ENCODE data around the gene ASAP2. TPM values are rescaled to one million over a fixed set of nuclear protein-coding genes. Genes with fewer than 3 reads are reported as not detected.

Gene ASAP2
- total RNA-seq, 2 donors from 2014 or later: 9.2 to 17.8 TPM

DNA sequence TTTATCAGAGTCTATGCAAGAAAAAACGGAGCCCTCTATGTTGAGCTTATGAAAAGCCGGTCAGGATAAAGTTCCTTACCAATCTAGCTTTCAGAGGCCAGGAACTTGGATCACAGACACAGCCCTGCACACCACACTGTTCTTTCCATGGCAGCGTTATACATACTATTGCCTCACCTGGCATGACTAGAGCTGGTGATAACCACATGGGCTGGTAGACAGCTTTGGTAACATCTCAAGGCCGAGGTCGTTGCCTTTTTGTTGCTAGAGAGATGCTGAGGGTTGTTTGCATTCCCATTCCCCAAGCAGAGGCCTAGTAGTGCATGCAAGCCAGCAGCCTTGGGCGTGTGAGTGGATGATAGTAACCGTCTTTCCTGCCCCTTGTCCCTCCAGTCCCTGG lies 138.7 kb downstream of the ASAP2 start:
- 98% methylated on average over 7 of the region's 7 CpGs for WGBS
- peaks cover 2% of the 10 kb centered on the region for H3K4me1 ChIP-seq (replicated peaks)
- H3K27ac ChIP-seq: no peak overlapping the region
- no peak for DNase-seq (ENCODE audit: low spot score)
- no peaks in the 10 kb centered on the region for H3K36me3 ChIP-seq
- no peaks in the 10 kb centered on the region for H3K27me3 ChIP-seq (replicated peaks; ENCODE audit: insufficient read depth)
- TF ChIP-seq POLR2A (IDR thresholded peaks at IDR 0.05) (no peak), POLR2AphosphoS5 (IDR thresholded peaks at IDR 0.05) (no peak)
- TF ChIP-seq, protein P1, sequence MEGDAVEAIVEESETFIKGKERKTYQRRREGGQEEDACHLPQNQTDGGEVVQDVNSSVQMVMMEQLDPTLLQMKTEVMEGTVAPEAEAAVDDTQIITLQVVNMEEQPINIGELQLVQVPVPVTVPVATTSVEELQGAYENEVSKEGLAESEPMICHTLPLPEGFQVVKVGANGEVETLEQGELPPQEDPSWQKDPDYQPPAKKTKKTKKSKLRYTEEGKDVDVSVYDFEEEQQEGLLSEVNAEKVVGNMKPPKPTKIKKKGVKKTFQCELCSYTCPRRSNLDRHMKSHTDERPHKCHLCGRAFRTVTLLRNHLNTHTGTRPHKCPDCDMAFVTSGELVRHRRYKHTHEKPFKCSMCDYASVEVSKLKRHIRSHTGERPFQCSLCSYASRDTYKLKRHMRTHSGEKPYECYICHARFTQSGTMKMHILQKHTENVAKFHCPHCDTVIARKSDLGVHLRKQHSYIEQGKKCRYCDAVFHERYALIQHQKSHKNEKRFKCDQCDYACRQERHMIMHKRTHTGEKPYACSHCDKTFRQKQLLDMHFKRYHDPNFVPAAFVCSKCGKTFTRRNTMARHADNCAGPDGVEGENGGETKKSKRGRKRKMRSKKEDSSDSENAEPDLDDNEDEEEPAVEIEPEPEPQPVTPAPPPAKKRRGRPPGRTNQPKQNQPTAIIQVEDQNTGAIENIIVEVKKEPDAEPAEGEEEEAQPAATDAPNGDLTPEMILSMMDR (IDR thresholded peaks at IDR 0.05): no peak
- no peaks in the 10 kb centered on the region for H3K9me3 ChIP-seq
- H3K4me3 ChIP-seq: no peak overlapping the region
- intact Hi-C loops (cut with DNase I): no loop called here

DNA sequence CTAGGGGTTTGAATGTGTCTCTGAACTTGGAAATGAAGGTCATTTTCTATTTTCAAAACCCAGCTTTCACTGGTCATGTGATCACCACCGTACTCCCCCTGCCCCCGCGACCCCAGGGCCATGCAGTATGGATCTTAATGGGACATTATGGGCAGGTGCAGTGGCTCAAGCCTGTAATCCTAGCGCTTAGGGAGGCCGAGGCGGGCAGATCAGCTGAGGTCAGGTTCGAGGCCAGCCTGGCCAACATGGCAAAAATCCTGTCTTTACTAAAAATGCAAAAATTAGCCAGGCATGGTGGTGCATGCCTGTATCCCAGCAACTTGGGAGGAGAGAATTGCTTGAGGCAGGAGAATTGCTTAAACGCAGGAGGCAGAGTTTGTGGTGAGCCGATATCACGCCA lies 139.4 kb downstream of the ASAP2 start:
- WGBS: 92% methylated on average over 10 of the region's 10 CpGs
- H3K4me1 ChIP-seq (replicated peaks): peaks cover 2% of the 10 kb centered on the region
- H3K27me3 ChIP-seq (replicated peaks; ENCODE audit: insufficient read depth): no peaks in the 10 kb centered on the region
- no peak for DNase-seq (ENCODE audit: low spot score)
- no peaks in the 10 kb centered on the region for H3K9me3 ChIP-seq
- no peak overlapping the region for H3K4me3 ChIP-seq
- no peak overlapping the region for H3K27ac ChIP-seq
- intact Hi-C loops (cut with DNase I): no loop called here
- TF ChIP-seq POLR2AphosphoS5 (IDR thresholded peaks at IDR 0.05) (no peak), POLR2A (IDR thresholded peaks at IDR 0.05) (no peak)
- TF ChIP-seq, protein P1 (IDR thresholded peaks at IDR 0.05): no peak
- H3K36me3 ChIP-seq: no peaks in the 10 kb centered on the region

DNA sequence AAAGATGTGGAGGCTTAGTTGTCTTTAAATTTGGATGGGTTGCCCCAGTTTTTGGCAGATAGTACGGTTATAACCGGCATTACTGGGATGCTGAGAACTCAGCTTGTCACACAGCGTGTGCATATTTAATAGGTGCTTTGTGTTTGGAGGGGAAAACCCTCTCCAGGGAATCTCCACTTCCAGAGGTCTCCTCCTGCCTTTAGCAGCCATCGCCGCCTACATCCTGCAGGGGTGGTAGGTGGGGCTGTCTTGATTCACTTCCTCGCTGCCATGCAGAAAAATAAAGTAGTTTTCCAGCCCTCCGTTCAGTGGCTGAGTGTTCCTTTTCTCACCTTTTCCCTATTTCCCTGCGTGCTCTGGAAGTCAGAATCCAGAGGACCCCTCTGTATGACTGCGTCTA lies 140.3 kb downstream of the ASAP2 start:
- H3K4me3 ChIP-seq: no peak overlapping the region
- H3K9me3 ChIP-seq: no peaks in the 10 kb centered on the region
- TF ChIP-seq POLR2A (IDR thresholded peaks at IDR 0.05): no peak
- TF ChIP-seq POLR2AphosphoS5 (IDR thresholded peaks at IDR 0.05): no peak
- TF ChIP-seq, protein P1 (IDR thresholded peaks at IDR 0.05): no peak
- 92% methylated on average over 9 of the region's 9 CpGs for WGBS
- H3K4me1 ChIP-seq (replicated peaks): peaks cover 2% of the 10 kb centered on the region
- H3K36me3 ChIP-seq: no peaks in the 10 kb centered on the region
- DNase-seq (ENCODE audit: low spot score): no peak
- no peak overlapping the region for H3K27ac ChIP-seq
- no peaks in the 10 kb centered on the region for H3K27me3 ChIP-seq (replicated peaks; ENCODE audit: insufficient read depth)
- intact Hi-C loops (cut with DNase I): no loop called here

DNA sequence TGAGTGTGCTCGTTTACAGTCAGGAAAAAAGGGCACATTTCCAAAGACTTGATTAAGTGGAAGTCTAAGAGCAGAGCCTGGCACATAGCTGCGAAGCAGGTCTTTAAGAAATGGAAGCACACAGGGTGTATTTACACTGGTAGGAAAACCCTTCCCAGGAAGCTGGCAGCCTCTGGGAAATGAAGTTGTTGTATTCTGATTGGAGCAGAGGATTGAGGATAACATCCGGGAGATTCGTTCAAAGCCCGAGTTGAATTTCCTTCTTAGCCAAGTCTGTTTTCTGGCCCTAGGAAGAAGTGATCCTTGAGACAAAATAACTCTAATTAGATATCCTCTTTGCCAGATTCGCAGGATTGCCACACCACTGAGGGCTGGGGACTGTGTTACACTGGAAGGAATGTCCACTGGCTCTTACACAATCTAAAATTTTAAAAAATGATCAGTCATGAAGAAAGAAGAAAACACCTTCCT lies 140.8 kb downstream of the ASAP2 start:
- DNase-seq (ENCODE audit: low spot score): no peak
- TF ChIP-seq POLR2AphosphoS5 (IDR thresholded peaks at IDR 0.05): peak; percentile 15
- TF ChIP-seq, protein P1 (IDR thresholded peaks at IDR 0.05): no peak
- no peaks in the 10 kb centered on the region for H3K9me3 ChIP-seq
- no peak overlapping the region for H3K4me3 ChIP-seq
- H3K27me3 ChIP-seq (replicated peaks; ENCODE audit: insufficient read depth): no peaks in the 10 kb centered on the region
- WGBS: 56% methylated on average over 6 of the region's 6 CpGs
- H3K36me3 ChIP-seq: no peaks in the 10 kb centered on the region
- H3K4me1 ChIP-seq (replicated peaks): peaks cover 2% of the 10 kb centered on the region
- intact Hi-C loops (cut with DNase I): no loop called here
- no peak overlapping the region for H3K27ac ChIP-seq

DNA sequence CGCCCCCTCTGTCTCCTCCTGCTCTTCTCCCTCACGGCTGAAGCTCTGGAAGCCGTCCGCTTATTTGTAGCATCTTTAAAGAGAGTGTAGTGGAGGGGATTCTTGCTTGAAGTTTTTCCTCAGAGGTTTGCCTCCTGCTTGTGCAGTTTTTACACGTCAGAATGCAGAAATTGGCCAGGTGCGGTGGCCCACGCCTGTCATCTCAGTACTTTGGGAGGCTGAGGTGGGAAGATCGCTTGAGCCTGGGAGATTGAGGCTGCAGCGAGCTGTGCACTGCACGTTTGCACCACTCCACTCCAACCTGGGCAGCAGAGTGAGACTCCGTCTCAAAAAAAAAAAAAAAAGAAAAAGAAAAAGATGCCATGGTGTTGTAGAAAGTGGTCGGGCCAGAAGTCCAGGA lies 147.7 kb downstream of the ASAP2 start:
- no peak for DNase-seq (ENCODE audit: low spot score)
- no peaks in the 10 kb centered on the region for H3K27me3 ChIP-seq (replicated peaks; ENCODE audit: insufficient read depth)
- H3K27ac ChIP-seq: no peak overlapping the region
- H3K36me3 ChIP-seq: no peaks in the 10 kb centered on the region
- intact Hi-C loops (cut with DNase I): no loop called here
- 94% methylated on average over 12 of the region's 12 CpGs for WGBS
- H3K4me3 ChIP-seq: no peak overlapping the region
- H3K9me3 ChIP-seq: no peaks in the 10 kb centered on the region
- H3K4me1 ChIP-seq (replicated peaks): no peaks in the 10 kb centered on the region
- TF ChIP-seq, protein P1 (IDR thresholded peaks at IDR 0.05): no peak
